KOPT-K1 (cell line): ENCODE results near the gene CAMK2G.

Experiments
- H3K27ac ChIP-seq: fragments of 200-600 bp; sonication (generic); 2 replicates; pipeline ENCODE4 v1.5.1; 2016; ENCODE audit warnings: antibody characterized with exemption, mild to moderate bottlenecking, low read depth, low read length; ENCODE audit not compliant: poor library complexity, severe bottlenecking
- H3K36me3 ChIP-seq: fragments of 200-600 bp; sonication (generic); 2 replicates; pipeline ENCODE4 v1.5.1; 2017; ENCODE audit warnings: antibody characterized with exemption, mild to moderate bottlenecking, low read length, moderate library complexity; ENCODE audit not compliant: insufficient read depth
- H3K9me3 ChIP-seq: fragments of 200-600 bp; sonication (generic); 2 replicates; pipeline ENCODE4 v1.5.1; 2017; ENCODE audit warnings: antibody characterized with exemption, low read length, mild to moderate bottlenecking; ENCODE audit not compliant: insufficient read depth, poor library complexity, severe bottlenecking

Gene CAMK2G

DNA sequence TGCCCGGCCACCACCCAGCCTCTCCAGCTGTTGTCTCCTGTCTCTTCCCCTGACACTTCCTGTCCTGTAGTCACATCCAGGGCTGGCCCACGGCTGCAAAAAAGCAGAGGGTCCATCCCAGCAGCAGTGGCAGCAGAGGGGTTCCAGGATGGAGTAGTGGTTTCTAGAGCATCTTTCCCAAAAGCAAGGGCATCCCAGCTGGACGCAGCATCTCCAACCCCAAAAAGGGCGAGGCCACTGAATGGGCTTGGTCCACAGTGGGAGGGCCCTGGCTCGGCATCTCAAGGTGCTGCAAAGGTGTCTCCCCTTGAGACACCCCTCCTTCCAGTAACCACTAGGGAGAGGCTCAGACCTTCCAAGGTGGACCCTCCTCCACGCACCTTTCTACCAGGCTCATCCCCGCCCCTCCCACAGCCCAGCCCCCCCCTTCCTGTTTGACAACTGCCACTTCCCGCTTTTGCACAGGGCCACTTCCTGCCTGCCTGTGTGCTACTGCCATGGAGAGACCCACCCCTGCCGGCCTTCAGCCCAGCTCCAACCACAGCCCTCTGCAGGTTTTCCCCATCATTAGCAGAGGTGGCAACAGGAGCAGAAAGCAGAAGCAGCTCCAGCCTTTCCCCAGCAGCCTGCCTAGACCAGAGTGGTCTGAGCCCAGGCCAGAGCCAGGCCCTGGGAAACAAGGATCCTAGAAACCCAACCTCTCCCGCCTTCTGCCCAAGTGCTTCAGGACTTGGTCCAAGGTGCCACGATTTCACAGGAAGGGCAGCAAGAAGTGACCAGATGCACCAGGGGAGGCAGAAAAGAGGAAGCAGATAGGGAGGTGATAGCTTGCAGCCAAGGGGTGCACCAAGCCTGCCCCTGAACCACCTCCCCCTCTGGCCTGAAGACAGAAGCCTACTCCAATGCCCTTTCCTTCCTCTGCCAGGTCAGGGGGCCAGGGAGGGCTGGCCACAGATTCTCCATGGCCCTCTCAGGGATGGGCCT lies 8.6 kb downstream of the CAMK2G start:
- peak overlapping the region; percentile 96 for H3K27ac ChIP-seq
- H3K36me3 ChIP-seq, result peaks cover 77% of the 10 kb centered on the region

GRCh38 chr10:73865107-73865458 lies 9.3 kb downstream of the CAMK2G start:
- Histone ChIP-seq H3K36me3 (peaks cover 77% of the 10 kb centered on the region), H3K27ac (peak overlapping the region; percentile 96)

More for the DNA sequence above, 8.6 kb downstream of the CAMK2G start:
- H3K9me3 ChIP-seq, result no peaks in the 10 kb centered on the region

GRCh38 chr10:73864229-73864628 lies 10.1 kb downstream of the CAMK2G start:
- Histone ChIP-seq H3K27ac (peak overlapping the region; percentile 21), H3K9me3 (no peaks in the 10 kb centered on the region), H3K36me3 (peaks cover 77% of the 10 kb centered on the region)

More at GRCh38 chr10:73865107-73865458, 9.3 kb downstream of the CAMK2G start:
- H3K9me3 ChIP-seq, result no peaks in the 10 kb centered on the region

DNA sequence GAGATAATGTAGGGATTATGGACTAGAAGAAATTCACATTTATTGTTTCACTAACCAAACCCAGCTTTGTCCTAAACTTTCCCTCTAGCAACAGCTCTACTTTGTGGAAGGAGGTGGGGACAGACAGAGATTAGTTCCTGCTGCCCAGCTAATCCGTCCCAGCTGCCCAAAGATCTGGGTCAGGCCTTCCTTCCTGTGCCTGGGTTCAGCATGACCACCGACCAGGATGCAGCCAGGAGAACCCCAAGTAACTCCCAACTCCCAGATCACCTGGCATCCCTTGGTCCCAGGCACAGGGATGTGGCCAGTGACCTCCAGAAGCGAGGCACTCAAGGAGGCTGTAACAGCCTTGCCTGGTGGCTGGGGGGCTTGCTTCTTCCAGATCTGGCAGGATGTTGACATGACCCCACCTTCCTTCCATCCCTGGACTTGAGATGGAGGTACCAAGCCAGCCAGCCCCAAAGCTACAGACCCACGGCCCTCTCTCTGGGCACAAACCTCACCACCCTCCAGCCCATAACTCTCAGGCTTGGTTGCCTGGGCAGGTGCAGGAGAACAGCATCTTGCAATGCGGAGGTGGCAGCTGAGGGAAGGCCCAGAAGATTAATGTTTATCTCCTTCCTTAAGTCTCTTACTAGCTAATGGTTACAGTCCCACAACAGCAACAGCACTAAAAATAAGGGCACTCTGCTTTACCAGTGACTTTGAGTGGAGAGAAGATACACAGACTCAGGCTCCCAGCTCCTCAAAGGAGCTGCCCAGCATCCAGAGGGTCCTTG lies 11.1 kb downstream of the CAMK2G start:
- Histone ChIP-seq H3K36me3 (peaks cover 77% of the 10 kb centered on the region), H3K9me3 (no peaks in the 10 kb centered on the region), H3K27ac (peak overlapping the region; percentile 9)

DNA sequence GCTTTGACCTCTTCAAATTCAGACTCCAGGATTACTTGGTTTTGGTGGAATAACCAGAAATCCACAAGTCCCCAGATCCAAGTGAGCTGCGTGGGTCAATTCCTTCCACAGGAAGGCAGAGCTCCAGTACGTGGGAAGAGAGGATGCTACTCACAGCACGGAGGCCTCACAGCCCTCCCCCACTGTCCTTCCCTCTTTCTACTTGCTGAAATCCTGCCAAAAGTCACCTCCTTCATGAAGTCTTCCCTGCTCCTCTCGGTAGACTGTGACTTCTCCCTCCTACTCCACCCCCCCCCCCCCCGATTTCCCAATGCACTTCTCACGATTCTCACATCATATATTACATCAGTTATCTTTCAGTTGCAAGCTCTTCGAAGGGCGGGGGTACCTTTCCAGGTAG lies 12.3 kb downstream of the CAMK2G start:
- no peaks in the 10 kb centered on the region for H3K9me3 ChIP-seq
- peaks cover 77% of the 10 kb centered on the region for H3K36me3 ChIP-seq
- no peak overlapping the region for H3K27ac ChIP-seq

GRCh38 chr10:73859784-73860491 lies 14.4 kb downstream of the CAMK2G start:
- H3K27ac ChIP-seq, result no peak overlapping the region
- H3K9me3 ChIP-seq, result no peaks in the 10 kb centered on the region
- peaks cover 95% of the 10 kb centered on the region for H3K36me3 ChIP-seq

DNA sequence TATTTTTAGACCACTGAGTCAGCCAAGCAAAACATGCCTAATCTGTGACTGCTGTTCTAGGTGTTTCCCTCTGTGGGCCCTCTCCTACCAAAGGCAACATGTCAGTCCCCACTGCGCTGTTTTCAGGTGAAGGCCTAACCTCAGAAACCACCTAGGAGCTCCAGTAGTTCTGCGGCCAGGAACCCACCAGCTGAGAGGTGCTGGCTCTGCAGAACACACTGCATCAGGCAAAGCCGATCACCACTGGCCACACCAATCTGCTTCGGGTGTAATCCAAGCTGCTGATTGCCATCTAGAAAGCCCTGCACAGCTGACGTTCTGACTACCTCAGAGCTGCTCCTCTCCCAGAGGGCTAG lies 14.9 kb downstream of the CAMK2G start:
- H3K9me3 ChIP-seq, result no peaks in the 10 kb centered on the region
- H3K36me3 ChIP-seq, result peaks cover 97% of the 10 kb centered on the region
- no peak overlapping the region for H3K27ac ChIP-seq

GRCh38 chr10:73858750-73859427 lies 15.5 kb downstream of the CAMK2G start:
- H3K27ac ChIP-seq, result no peak overlapping the region
- H3K9me3 ChIP-seq, result no peaks in the 10 kb centered on the region
- H3K36me3 ChIP-seq, result peaks cover 97% of the 10 kb centered on the region

- H3K27ac ChIP-seq, result no peak overlapping the region
- no peaks in the 10 kb centered on the region for H3K9me3 ChIP-seq
- peaks cover 97% of the 10 kb centered on the region for H3K36me3 ChIP-seq
Measured at GRCh38 chr10:73858013-73858708, 16.2 kb downstream of the CAMK2G start.

DNA sequence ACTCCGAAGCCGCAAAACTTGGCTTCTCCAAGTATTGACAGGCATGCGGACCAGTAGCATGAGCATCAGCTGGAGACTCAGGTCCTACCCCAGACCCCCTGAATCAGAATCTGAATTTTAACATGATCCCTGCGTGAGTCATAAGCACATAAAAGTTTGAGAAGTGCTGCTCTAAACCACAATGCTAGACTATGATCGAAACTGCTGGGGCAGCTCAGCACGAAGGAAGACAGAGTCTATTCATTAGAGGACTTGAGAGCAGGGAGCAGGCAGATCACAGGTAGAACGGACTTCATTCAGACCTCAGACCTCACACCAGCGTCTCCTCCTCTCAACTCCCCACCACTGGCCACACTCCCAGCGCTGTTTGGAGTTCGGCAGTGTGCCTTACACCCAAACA lies 16.9 kb downstream of the CAMK2G start:
- Histone ChIP-seq H3K27ac (no peak overlapping the region), H3K9me3 (no peaks in the 10 kb centered on the region), H3K36me3 (peaks cover 98% of the 10 kb centered on the region)

DNA sequence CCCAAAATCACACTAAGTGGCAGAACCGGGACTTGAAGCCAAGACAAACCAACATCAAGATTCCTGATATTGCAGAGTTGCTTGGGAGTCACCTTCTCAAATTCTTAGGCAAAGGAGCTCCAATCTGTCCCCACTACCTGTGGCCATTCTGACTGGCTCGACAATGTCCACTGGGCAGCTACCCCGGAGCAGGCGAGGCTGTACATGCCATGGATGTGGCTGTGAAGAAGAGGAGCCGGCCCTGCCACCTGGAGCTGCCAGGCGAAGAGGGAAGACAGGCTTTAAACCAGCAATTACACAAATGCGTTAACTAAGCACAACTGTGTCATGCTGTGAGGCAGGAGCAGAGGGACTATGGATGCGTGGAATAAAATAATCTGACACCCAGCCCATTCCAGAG lies 18.1 kb downstream of the CAMK2G start:
- peaks cover 100% of the 10 kb centered on the region for H3K36me3 ChIP-seq
- no peak overlapping the region for H3K27ac ChIP-seq
- no peaks in the 10 kb centered on the region for H3K9me3 ChIP-seq

DNA sequence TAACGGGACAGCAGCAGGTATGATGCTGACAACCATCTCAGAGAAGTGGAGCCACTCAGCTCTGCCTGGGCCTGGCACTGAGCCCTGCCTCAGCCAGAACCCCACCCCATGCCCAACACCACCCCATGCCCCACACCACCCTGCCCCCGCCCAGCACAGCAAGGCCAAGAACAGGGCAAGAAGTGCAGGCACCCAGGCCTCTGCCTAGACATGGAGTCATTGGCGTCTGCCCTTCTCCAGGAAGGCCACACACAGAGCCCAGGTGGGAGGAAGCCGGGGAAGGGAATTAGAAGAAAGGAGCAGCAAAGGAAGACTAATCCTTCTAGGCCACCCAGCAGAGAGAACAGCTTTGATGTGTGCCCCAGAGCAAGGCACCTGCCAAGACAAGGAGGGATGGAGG lies 18.9 kb downstream of the CAMK2G start:
- Histone ChIP-seq H3K36me3 (peaks cover 100% of the 10 kb centered on the region), H3K27ac (no peak overlapping the region)

DNA sequence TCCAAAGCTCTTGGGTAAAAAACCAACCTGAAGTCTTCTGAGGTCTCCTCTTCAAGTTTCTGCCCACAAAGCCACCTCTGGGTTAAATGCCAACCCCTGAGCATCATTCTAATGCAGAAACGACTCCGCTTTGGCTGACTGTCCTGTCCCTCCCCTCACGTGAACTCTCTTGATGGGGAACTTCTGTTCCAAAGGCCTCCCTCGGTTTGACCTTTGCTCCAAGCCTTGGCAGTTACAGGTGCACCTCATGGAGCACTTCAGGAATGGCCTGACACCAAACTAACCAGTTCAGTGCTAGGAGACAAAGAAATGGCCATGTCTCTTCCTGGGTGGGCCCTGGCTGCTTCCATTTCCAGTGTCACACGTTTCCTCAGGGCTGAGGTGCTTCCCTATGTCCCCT lies 20.0 kb downstream of the CAMK2G start:
- Histone ChIP-seq H3K27ac (no peak overlapping the region), H3K9me3 (no peaks in the 10 kb centered on the region), H3K36me3 (peaks cover 95% of the 10 kb centered on the region)

More for the DNA sequence above, 18.9 kb downstream of the CAMK2G start:
- no peaks in the 10 kb centered on the region for H3K9me3 ChIP-seq

- H3K9me3 ChIP-seq, result no peaks in the 10 kb centered on the region
- no peak overlapping the region for H3K27ac ChIP-seq
- H3K36me3 ChIP-seq, result peaks cover 92% of the 10 kb centered on the region
Measured at GRCh38 chr10:73853196-73853595, 21.2 kb downstream of the CAMK2G start.
